GM19467 (cell line): Measurements from ENCODE around the gene ZKSCAN8.

Experiments
- ATAC-seq: cut with Tn5 transposase; IDR thresholded peaks from one replicate; pipeline ENCODE4 v1.9.1; 2021; ENCODE audit warnings: mild to moderate bottlenecking, moderate library complexity; ENCODE audit not compliant: unreplicated experiment

The ZKSCAN8 gene

GRCh38 chr6:28206527-28206926 is 64.8 kb downstream of the ZKSCAN8 start:
- ATAC-seq, result no peak

GRCh38 chr6:28206928-28207509 is 65.3 kb downstream of the ZKSCAN8 start:
- ATAC-seq, result no peak

- ATAC-seq, result no peak
Measured at GRCh38 chr6:28207510-28208110, 65.9 kb downstream of the ZKSCAN8 start.

- ATAC-seq, result no peak
Measured at GRCh38 chr6:28208111-28208659, 66.5 kb downstream of the ZKSCAN8 start.
